Activated CD8-positive, alpha-beta memory T cell treated with anti-CD3 and anti-CD28 coated beads for 24 hours (primary cell): ENCODE measurements around the gene COL5A1.
"Not testable (repeated sequence)": the region's sequence is repeated elsewhere in the genome, so short reads cannot be mapped to it uniquely, and the experiment has no call there.

Source experiments
- DNase-seq: peaks from one replicate; pipeline ENCODE4 v3.0.0-alpha.2; 2020

The COL5A1 gene

DNA sequence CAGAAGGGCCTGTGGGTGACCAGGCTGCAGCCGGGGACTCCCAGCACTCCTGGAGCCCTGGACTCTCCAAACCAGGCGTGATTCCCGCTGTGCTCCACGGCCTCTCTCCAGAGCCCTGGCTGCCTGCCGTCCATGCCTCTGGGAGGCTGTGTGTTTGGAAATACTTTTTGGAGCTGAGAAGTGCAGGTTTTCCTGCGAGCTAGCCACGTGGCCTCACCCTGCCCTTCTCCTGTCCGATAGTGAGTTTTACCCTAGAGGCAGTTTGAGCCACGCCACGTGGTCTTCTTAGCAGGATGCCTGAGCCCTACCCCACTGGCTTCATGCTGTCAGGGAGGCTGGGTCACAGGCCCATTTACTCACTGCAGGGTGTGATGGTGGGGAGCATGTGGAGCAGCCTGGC lies 71.3 kb downstream of the COL5A1 start:
- DNase-seq: no peak

DNA sequence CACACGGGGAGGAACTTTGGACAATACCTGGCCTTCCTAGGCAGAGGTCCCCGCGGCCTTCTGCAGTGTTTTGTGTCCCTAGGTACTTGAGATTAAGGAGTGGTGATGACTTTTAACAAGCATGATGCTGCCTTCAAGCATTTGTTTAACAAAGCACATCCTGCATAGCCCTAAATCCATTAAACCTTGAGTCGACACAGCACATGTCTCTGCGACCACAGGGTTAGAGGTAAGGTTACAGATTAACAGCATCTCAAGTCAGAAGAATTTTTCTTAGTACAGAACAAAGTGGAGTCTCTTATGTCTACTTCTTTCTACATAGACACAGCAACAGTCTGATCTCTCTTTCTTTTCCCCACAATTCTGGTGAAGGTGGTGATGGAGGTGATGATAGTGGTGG lies 73.9 kb downstream of the COL5A1 start:
- not testable (repeated sequence) for DNase-seq

GRCh38 chr9:134716067-134716466 lies 74.5 kb downstream of the COL5A1 start:
- DNase-seq: no peak

DNA sequence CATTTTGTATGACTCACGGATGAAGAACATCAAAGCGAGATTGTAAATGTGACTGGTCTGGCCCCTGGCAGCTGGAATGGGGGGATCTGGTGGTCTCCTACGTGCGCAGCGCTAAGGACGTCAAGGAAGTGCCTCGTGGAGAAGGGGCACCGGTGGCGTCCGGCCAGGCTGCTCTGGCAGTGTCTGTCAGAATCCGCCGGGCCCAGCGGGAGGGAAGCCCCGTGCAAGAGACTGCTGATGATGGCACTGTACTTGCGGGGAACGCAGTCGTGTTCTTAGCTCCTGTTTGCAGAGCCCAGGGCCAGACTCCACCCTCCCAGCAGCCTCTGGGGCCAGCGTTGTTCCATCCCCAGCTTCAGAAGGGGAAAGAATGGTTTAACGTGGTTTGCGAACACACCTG lies 75.5 kb downstream of the COL5A1 start:
- no peak for DNase-seq

DNA sequence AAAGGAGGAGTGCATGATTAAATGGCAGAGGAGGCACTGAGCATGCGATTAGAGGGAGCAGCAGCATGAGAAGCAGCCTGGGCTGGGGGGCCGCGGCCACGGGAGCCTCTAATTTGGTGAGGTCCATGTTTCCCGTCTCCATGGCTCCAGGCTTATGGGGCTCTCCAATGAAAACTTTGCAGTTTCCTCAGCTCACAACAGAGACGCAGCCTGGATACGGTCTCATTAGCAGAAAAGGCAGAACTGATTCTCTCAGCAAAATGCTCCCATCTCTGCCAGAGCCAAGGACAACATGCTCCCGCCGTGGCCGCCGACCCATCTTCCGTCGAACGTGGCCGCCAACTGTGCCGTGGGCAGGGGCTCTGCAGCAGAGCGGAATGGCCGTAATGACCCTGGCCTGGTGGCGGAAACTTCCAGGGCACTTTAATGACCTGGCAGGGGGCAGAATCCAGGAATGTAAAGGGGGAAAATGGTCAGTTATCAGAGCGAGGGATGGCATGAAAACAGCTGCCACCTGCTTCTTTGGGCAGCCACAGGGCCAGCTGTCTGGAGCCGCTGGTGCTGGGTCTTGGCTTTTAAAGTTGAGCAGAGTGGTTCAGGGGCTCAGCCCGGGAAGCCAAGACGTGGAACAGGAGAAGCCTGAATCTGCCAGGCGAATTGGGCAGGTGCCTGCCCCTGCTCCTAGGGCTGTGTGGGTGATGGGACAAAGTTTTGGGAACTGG lies 76.5 kb downstream of the COL5A1 start:
- DNase-seq: no peak

DNA sequence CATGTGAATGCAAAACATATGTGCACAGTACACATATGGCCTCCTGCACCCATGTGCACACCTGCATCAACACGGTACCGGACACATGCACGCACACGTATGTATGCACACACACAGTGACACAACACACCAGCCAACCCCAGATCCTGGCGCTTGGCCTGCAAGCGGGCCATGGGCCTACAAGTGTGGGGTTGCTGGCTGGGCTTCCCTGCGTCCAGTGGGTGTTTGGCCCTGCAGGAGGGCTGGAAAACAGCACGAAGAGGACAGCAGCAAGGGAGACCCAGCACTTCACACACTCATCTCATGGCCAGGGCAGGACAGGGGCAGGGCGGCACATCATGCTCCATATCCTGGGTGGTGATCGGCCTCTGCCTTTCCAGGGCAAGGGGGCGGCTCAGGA lies 77.7 kb downstream of the COL5A1 start:
- DNase-seq: no peak

- no peak for DNase-seq
These were observed 78.6 kb downstream of the COL5A1 start for GRCh38 chr9:134720136-134720753.

GRCh38 chr9:134720796-134721195 lies 79.2 kb downstream of the COL5A1 start:
- no peak for DNase-seq

GRCh38 chr9:134721344-134721743 lies 79.7 kb downstream of the COL5A1 start:
- DNase-seq: no peak

DNA sequence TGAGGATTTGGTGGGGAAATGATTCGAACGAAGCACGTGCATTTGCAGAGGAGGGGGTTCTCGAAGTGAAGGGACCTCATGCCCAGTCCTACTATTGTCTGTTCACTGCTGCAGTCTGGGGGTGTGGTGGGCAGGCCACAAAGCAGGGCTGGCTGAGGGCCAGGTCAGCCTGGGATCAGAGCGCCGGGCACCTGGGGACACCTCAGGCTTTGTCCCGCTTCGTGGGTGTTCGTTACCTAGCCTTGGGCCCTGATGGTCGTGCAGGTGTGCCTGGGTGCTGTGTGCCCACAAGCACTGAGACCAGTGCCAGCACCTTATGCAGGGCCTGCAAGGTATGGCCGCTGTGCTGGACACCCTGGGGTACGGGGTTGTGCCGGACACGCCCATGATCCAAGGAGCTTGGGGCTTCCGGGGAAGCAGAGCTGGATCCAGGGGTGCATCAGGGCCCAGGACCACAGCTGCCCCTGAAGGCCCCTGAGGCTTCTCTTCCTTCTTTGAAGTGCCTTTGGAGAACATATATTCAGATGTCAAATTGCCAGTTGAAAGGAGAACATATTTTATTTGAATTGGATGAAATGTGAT lies 80.6 kb downstream of the COL5A1 start:
- DNase-seq: no peak

DNA sequence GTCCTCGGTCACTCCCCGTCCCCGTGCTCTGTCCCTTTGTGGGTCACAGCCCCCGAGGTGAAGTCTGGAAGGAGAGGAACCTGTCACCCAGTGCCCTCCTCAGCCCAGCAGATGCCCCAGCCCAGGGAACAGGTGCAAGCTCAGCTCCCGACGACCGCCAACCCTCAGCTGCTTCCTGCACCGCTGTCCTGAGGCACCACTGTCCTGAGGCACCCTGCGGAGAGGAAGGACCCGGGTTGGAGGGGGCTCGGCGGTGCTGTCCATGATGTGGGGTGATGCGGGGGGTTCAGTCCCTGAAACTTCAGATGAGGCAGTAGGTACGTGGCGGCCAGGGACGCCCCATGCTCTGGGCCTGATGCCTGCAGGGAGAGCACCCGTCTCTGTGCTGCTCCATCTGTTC lies 81.4 kb downstream of the COL5A1 start:
- no peak for DNase-seq

DNA sequence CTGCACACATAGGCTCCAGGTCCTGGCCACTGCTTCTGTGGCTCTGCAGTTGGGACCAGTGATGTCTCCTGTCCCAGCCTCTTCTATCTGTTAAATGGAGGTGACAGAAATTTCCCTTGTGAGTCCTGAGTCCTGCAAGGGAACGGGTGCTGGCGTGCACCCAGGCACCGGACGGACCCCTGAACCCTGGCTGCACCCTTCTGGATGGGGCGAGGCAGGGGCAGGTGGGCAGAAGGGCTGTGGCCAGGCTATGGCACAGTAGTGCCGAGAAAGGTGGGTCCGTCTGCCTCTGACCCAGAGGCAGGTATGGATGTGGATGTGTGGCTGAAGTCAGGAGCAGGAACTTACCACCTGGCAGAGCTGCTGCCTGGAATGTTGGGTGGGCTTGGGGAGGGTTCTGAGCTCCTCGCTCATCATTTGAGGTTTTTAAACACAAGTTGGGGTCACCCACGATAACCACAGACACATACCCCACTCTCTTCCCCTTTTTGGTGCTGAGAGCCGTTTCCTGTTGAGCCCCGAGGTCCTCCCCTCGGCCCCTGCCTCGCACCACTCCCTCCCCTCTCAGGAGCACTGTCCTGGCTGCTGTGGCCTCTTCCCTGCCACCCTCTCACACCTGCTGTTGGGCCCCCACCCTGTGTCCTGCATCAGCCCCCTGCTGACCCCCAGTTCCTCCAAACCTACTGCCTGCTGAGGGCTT lies 82.0 kb downstream of the COL5A1 start:
- DNase-seq: no peak

DNA sequence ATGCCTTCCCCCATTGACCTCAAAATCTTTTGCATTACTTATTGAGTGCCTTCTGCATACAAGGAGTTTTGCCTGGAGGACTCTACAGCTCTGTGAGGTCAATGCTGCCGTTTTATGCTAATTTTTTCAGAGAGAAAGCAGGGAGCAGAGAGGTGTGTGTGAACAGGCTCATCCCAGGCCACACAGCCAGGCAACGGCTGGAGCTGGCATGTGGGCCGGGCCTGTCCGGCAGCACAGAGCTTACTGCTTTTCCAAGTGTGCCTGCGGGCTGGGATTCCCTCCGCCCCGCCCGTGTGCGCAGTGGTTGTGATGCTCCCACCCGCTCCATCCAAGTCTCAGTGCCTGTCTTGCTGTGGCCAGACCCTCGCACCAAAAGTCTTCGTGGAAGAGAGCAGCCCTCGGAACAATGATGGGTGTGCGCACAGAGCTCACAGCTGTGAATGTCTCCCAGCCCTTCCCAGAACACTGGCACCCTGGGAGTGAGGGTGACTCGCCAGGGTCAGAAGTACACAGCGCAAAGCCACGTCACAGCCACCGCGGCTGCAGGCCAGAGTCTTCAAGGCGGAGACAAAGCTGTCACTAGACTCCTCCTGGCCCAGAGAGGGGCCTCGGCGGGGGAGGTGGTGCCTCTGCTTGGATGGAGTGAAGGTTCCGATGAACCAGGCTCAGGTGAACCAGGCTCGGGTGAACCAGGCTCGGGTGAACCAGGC lies 82.8 kb downstream of the COL5A1 start:
- no peak for DNase-seq

DNA sequence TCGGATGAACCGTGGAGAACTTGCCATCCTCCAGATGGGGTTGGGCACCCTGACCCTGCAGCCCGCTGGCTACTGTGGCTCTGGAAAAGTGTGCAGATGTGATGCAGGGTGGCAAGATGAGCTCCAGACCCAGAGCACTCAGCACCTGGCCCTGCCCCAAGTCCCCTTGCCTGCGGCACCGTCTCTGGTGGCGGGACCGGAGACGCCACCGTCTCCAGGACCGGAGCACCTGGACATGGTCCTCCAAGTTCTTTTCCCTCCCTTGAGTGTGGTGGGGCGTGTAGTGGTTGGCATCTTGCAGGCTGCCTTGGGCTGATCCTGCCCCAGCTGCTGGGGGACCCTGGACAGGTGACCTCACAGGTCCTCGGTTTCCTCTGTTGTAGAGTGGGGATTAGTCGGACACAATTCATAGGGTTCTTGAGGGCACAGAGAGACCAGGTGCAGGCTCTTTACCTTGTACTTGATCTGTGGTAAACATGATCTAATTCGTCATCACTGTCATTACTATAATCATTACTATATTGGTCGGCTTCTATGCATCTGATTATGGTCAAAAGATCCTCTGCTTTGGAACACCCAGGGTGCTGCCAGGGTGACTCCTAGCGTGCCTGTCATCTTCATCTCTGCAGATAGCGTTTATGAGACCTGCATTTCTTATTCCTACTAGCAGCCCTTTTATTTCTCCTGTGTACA lies 83.5 kb downstream of the COL5A1 start:
- DNase-seq: no peak

DNA sequence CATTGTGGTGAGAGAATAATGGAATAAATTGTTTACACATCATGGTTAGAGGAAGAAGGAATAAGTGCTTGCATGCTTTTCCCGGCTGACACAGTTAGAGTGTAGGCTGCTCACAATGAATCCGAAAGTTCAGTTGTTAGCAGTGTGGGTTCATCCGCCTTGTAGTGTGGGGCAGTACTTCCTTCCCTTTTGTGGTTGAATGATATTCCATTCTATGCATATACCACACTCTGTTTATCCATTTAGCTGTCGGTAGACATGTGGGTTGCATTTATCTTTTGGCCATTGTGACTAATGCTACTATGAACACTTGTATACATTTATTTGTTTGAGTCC lies 84.0 kb downstream of the COL5A1 start:
- DNase-seq: no peak

DNA sequence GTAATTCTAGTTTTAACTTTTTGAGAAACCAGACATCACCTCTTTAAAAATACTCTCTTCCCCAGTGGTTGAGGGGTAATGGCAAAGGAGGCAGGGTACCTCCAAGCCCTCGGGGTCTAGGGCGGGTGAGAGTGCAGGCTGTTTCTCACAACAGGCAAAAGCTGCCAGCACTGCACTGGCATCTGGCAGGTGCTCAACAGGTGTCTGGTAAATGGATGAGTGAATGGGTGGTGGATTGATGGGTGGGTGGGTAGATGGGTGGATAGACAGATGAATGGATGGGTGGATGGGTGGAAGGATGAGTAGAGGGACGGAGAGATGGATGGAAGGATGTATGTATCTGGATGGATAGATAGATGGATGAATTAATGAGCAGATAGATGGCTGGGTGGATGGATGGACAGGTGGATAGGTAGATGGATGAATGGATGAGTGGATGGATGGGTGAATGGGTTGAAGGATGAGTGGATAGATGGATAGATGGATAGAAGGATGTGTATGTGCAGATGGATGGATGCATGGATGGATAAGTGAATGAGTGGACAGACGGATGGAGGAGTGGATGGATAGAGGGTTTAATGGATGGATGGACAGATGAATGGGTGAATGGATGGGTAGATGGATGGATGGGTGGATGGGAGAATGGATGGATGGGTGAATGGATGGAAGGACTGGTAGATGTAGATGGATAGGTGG lies 84.6 kb downstream of the COL5A1 start:
- DNase-seq: no peak

DNA sequence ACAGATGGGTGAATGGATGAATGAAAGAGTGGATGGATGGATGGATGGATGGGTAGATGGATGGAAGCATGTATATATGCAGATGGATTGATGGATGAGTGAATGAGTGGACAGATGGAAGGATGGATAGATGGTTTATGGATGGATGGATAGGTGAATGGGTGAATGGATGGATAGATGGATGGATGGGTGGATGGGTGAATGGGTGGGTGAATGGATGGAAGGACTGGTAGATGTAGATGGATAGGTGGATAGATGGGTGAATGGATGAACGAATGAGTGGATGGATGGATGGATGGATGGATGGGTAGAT lies 85.1 kb downstream of the COL5A1 start:
- no peak for DNase-seq

DNA sequence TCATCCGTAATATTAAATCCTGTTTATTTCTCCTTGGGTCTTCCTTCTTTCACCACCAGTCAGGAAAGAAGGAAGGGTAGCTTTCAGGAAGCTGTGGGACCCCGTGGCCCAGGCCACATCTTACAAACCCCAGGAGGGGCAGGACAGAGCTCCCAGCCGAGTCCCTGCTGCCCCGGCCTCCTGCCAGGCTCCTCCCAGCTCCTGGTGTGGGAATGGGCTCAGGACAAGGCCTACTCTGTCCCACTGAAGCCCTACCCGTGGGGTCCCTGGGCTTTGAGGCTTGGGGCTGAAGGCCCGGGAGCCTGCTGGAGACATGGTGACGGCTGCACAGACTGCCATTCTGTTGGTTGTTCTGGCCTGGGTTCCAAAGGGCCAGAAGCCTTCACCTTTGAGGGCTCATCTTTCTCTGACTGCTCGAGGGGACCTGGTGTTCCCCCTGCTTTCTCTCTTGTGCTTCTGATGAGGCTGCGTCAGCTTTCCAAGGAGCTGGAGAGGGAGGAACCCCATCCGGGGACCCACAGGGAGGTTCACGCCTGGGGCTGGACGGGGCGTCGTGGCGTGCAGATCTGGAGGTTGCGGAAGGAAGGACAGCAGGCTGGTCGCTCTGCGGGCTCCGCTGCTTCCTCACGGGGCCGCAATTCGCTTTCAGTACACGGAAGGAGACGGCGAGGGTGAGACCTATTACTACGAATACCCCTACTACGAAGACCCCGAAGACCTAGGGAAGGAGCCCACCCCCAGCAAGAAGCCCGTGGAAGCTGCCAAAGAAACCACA lies 86.6 kb downstream of the COL5A1 start:
- DNase-seq: no peak

DNA sequence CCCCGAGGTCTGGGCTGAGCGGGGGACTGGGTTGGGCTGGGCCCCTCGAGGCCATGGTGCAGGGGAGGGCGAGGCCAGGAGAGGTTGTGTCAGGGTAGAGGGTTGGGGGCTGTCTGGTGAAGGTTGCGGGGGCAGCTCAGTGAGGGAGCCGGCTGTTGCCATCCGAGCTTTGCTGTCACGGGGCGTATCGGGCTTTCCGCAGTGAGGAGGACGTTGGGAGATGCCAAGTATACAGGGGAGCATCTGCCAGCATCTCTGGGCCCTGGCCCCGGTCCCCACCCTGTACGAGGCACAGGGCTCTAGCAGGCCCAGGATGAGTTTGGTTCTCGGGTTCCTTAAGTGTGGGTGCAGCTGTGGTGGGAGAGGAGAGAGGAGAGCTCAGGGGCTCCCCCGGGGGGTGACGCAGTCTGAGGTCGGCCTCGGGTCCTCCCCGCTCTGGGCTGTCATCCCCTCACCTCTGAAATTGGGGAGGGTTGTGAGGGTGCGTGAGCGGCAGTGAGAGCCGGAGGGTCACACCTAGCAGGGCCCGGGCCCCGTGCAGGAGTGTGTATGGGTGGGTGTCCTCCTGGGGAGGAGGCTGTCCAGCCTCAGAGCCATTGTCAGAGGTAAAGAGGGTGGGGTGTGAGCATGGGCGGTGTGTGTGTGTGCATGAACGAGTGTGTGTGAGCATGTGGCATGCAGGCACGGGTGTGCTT lies 87.3 kb downstream of the COL5A1 start:
- no peak for DNase-seq

GRCh38 chr9:134730011-134730760 lies 88.6 kb downstream of the COL5A1 start:
- no peak for DNase-seq
